IMR-90 (cell line): Measurements from ENCODE around the gene FGFR4. TPM values are rescaled to one million over a fixed set of nuclear protein-coding genes. Genes with fewer than 3 reads are reported as not detected.

Source experiments
- ATAC-seq: fragments of 200-7000 bp; cut with Tn5 transposase; 2 replicates; pipeline ENCODE4 v1.9.1; 2020; ENCODE audit warnings: low read depth, mild to moderate bottlenecking, moderate library complexity
- BruUV-seq: library from RNA; stranded (reverse); fragments of 400-500 nt; replicated peaks from 2 replicates; lab custom pipeline; 2021; lab: Mats Ljungman, UMichigan
- CTCF ChIA-PET: fragments of 300-600 bp; formaldehyde crosslinking; extraction: SDS; loops from one replicate; lab custom pipeline; 2021; ENCODE audit warnings: antibody characterized with exemption; lab: Yijun Ruan, JAX
- POLR2A ChIA-PET: fragments of 300-600 bp; sonication (Branson Sonifier 250); formaldehyde crosslinking; loops from one replicate; lab custom pipeline; 2022; ENCODE audit warnings: antibody characterized with exemption; ENCODE audit not compliant: unreplicated experiment; lab: Charles Lee
- DNase-seq: peaks from one replicate; pipeline ENCODE4 v3.0.0; 2013
- H2AFZ ChIP-seq: replicated peaks from 2 replicates; pipeline ENCODE3; 2013; ENCODE audit warnings: low read length, mild to moderate bottlenecking; ENCODE audit not compliant: poor library complexity
- H2AK5ac ChIP-seq: 2 replicates; pipeline ENCODE4 v1.6.1; 2013; ENCODE audit warnings: low read depth, low read length, inconsistent platforms
- H2AK9ac ChIP-seq: replicated peaks from 2 replicates; pipeline ENCODE3; 2013; ENCODE audit warnings: mild to moderate bottlenecking, low read depth, low read length, moderate library complexity; ENCODE audit not compliant: poor library complexity
- H2BK120ac ChIP-seq: 2 replicates; pipeline ENCODE4 v1.6.1; 2013; ENCODE audit warnings: low read depth, low read length, inconsistent platforms
- H2BK15ac ChIP-seq: 3 replicates; pipeline ENCODE4 v1.6.1; 2013; ENCODE audit warnings: low read depth, low read length, inconsistent platforms
- H2BK20ac ChIP-seq: 2 replicates; pipeline ENCODE4 v1.6.1; 2013; ENCODE audit warnings: low read depth, mild to moderate bottlenecking, inconsistent platforms, low read length, moderate library complexity
- H2BK5ac ChIP-seq: 2 replicates; pipeline ENCODE4 v1.6.1; 2013; ENCODE audit warnings: mild to moderate bottlenecking, low read depth, low read length, inconsistent platforms; ENCODE audit not compliant: poor library complexity, severe bottlenecking
- H3K14ac ChIP-seq: replicated peaks from 2 replicates; pipeline ENCODE4 v1.6.1; 2013; ENCODE audit warnings: low read depth, low read length, inconsistent platforms
- H3K18ac ChIP-seq: 2 replicates; pipeline ENCODE4 v1.6.1; 2013; ENCODE audit warnings: low read depth, low read length, control low read depth
- H3K23ac ChIP-seq: 2 replicates; pipeline ENCODE4 v1.6.1; 2013; ENCODE audit warnings: low read depth, low read length, inconsistent platforms
- H3K27ac ChIP-seq: 2 replicates; pipeline ENCODE4 v1.5.1; 2013; ENCODE audit warnings: mild to moderate bottlenecking, control low read depth, low read length; ENCODE audit not compliant: insufficient read depth
- H3K27me3 ChIP-seq: 2 replicates; pipeline ENCODE4 v1.6.1; 2013; ENCODE audit warnings: low read length; ENCODE audit not compliant: control insufficient read depth, insufficient read depth
- H3K36me3 ChIP-seq: 2 replicates; pipeline ENCODE4 v1.6.1; 2013; ENCODE audit warnings: low read length, mixed read lengths; ENCODE audit not compliant: control insufficient read depth, insufficient read depth
- H3K4ac ChIP-seq: 2 replicates; pipeline ENCODE4 v1.6.1; 2013; ENCODE audit warnings: low read depth, low read length, inconsistent platforms
- H3K4me1 ChIP-seq: 2 replicates; pipeline ENCODE4 v1.6.1; 2013; ENCODE audit warnings: low read length, mixed read lengths; ENCODE audit not compliant: control insufficient read depth, insufficient read depth
- H3K4me2 ChIP-seq: 2 replicates; pipeline ENCODE4 v1.6.1; 2013; ENCODE audit warnings: low read depth, mild to moderate bottlenecking, control low read depth, low read length, moderate library complexity
- H3K4me3 ChIP-seq: 2 replicates; pipeline ENCODE4 v1.5.1; 2013; ENCODE audit warnings: low read depth, mild to moderate bottlenecking, control low read depth, low read length, moderate library complexity; ENCODE audit not compliant: insufficient read depth
- H3K56ac ChIP-seq: 2 replicates; pipeline ENCODE4 v1.6.1; 2013; ENCODE audit warnings: low read length, inconsistent platforms; ENCODE audit not compliant: insufficient read depth; ENCODE audit errors: extremely low read depth
- H3K79me1 ChIP-seq, 2 experiments: 2 replicates each; pipeline ENCODE4 v1.6.1; 2013; ENCODE audit warnings: low read length in 2 of 2, inconsistent platforms in 1 of 2, low read depth in 1 of 2
- H3K9ac ChIP-seq: 2 replicates; pipeline ENCODE4 v1.6.1; 2013; ENCODE audit warnings: low read depth, low read length, control low read depth
- H3K9me1 ChIP-seq: 2 replicates; pipeline ENCODE4 v1.6.1; 2013; ENCODE audit warnings: low read length, inconsistent platforms; ENCODE audit not compliant: insufficient read depth
- H3K9me3 ChIP-seq: 2 replicates; pipeline ENCODE4 v1.6.1; 2013; ENCODE audit warnings: low read length; ENCODE audit not compliant: control insufficient read depth, insufficient read depth
- H4K20me1 ChIP-seq: 2 replicates; pipeline ENCODE4 v1.6.1; 2013; ENCODE audit warnings: low read length, inconsistent platforms; ENCODE audit not compliant: insufficient read depth
- H4K5ac ChIP-seq: 2 replicates; pipeline ENCODE4 v1.6.1; 2013; ENCODE audit warnings: mild to moderate bottlenecking, low read depth, low read length, control low read depth
- H4K8ac ChIP-seq, 2 experiments: 2 replicates each; pipeline ENCODE4 v1.6.1; 2013; ENCODE audit warnings: low read depth in 2 of 2, low read length in 2 of 2, control low read depth in 1 of 2, inconsistent platforms in 1 of 2
- H4K91ac ChIP-seq: 2 replicates; pipeline ENCODE4 v1.6.1; 2013; ENCODE audit warnings: low read depth, low read length, inconsistent platforms; ENCODE audit not compliant: insufficient read depth
- BHLHE40 ChIP-seq: fragments of 150-350 bp; IDR thresholded peaks from 2 replicates; pipeline ENCODE4 v1.6.1; 2016; ENCODE audit warnings: mild to moderate bottlenecking, low read depth, low read length
- CEBPB ChIP-seq: IDR thresholded peaks from 2 replicates; pipeline ENCODE4 v1.6.1; 2012; ENCODE audit warnings: low read depth, low read length, improper control_type of control experiment
- CHD1 ChIP-seq: IDR thresholded peaks from 2 replicates; pipeline ENCODE4 v1.6.1; 2012; ENCODE audit warnings: low read depth, low read length, improper control_type of control experiment
- MAFK ChIP-seq: IDR thresholded peaks from 2 replicates; pipeline ENCODE4 v1.6.1; 2012; ENCODE audit warnings: low read depth, low read length, improper control_type of control experiment
- MAZ ChIP-seq: IDR thresholded peaks from 2 replicates; pipeline ENCODE4 v1.6.1; 2012; ENCODE audit warnings: low read depth, mild to moderate bottlenecking, low read length, improper control_type of control experiment, moderate library complexity, borderline replicate concordance
- MXI1 ChIP-seq: IDR thresholded peaks from 2 replicates; pipeline ENCODE4 v1.6.1; 2012; ENCODE audit warnings: low read depth, mild to moderate bottlenecking, low read length, moderate library complexity, borderline replicate concordance
- NFE2L2 ChIP-seq: fragments of 150-350 bp; IDR thresholded peaks from 2 replicates; pipeline ENCODE4 v1.6.1; 2016; ENCODE audit warnings: low read depth, mild to moderate bottlenecking, low read length
- POLR2A ChIP-seq: IDR thresholded peaks from 2 replicates; pipeline ENCODE4 v1.6.1; 2012; ENCODE audit warnings: mild to moderate bottlenecking, low read depth, low read length
- RAD21 ChIP-seq: IDR thresholded peaks from 2 replicates; pipeline ENCODE4 v1.6.1; 2012; ENCODE audit warnings: low read length, improper control_type of control experiment
- RCOR1 ChIP-seq: IDR thresholded peaks from 2 replicates; pipeline ENCODE4 v1.6.1; 2012; ENCODE audit warnings: mild to moderate bottlenecking, low read length, improper control_type of control experiment; ENCODE audit not compliant: insufficient replicate concordance
- RFX5 ChIP-seq: IDR thresholded peaks from 2 replicates; pipeline ENCODE4 v1.8.0; 2012; ENCODE audit warnings: low read depth, mild to moderate bottlenecking, low read length, moderate library complexity
- SMC3 ChIP-seq: fragments of 150-350 bp; IDR thresholded peaks from 2 replicates; pipeline ENCODE4 v1.6.1; 2016; ENCODE audit warnings: low read depth, mild to moderate bottlenecking, antibody characterized with exemption, low read length, moderate library complexity
- WGBS, 2 experiments: methylation state at CpG; one replicate each; pipeline versions ENCODE4 v1.1.5 to v1.1.7; 2013; ENCODE audit warnings: missing lambda C conversion rate in 2 of 2; ENCODE audit not compliant: insufficient read length in 1 of 2; ENCODE audit errors: extremely low coverage in 2 of 2; 5-methylcytosine and 5-hydroxymethylcytosine counted together
- dilution Hi-C: fragments of 300-500 bp; cut with HindIII; formaldehyde crosslinking; loops from one replicate; pipeline ENCODE4 v1.14.3; 2018; ENCODE audit warnings: low sequenced_read_pairs; ENCODE audit not compliant: unreplicated experiment
- in situ Hi-C: fragments of 300-500 bp; cut with MboI; formaldehyde crosslinking; loops from 3 replicates; pipeline ENCODE4 v1.14.3; 2019; ENCODE audit warnings: low sequenced_read_pairs, inconsistent platforms, mixed read lengths
- intact Hi-C: fragments of 100-400 bp; cut with micrococcal nuclease; formaldehyde crosslinking; loops from 2 replicates; pipeline ENCODE4 v1.10.0; 2022
- polyA plus RNA-seq, 3 experiments: library from polyadenylated mRNA; depleted of rRNA; stranded (reverse); fragments of >200 nt; gene quantifications; 2 replicates each; pipeline ENCODE4 v1.2.3, GENCODE V29; 2012; ENCODE audit warnings: low replicate concordance in 1 of 3
- total RNA-seq: library from RNA; depleted of rRNA; stranded (reverse); fragments of >200 nt; gene quantifications from 2 replicates; pipeline ENCODE4 v1.2.3, GENCODE V29; 2012
- TF ChIP-seq, protein P1 (sequence below): fragments of 150-350 bp; IDR thresholded peaks from 2 replicates; pipeline ENCODE4 v1.6.1; 2017; ENCODE audit warnings: mild to moderate bottlenecking, antibody characterized with exemption, low read length, low read depth
- TF ChIP-seq, protein P2 (sequence below): fragments of 150-350 bp; IDR thresholded peaks from 2 replicates; pipeline ENCODE4 v1.6.1; 2016; ENCODE audit warnings: low read depth, mild to moderate bottlenecking, low read length, moderate library complexity, borderline replicate concordance
- TF ChIP-seq, protein P3 (sequence below): conservative IDR thresholded peaks from 2 replicates; pipeline ENCODE4 v1.5.1; 2012; ENCODE audit warnings: mild to moderate bottlenecking, low read depth, low read length, improper control_type of control experiment

The FGFR4 gene
- total and polyA plus RNA-seq, 2 of the 4 experiments (the other 2 are of a cell fraction), result 0.90 to 2.4 TPM

DNA sequence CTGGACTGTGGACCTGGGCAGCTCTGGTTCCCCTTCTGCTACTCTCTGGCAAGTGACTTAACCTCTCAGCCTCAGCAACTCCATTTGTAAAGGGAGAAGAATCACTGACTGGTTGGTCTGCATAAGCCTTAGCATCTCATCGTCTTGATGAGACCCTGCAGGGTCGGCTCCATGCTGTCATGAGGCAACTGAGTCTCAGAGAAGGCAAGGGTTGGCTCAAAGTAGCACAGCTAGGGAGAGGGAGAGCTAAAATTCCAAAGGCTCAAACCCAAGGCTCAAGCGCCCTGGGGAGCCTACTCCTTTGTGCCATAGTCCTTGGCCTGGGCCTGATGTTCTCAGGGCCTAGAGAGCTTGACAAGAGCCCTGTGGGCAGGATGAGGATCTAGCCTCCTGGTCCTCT, 4.5 kb downstream of the FGFR4 start:
- Histone ChIP-seq H3K4me3 (no peak overlapping the region), H3K4me1 (peaks cover 25% of the 10 kb centered on the region), H3K9me3 (no peaks in the 10 kb centered on the region), H3K23ac (no peak overlapping the region), H3K27me3 (no peaks in the 10 kb centered on the region), H2BK15ac (no peak overlapping the region), H3K14ac (no peak overlapping the region), H4K5ac (no peak overlapping the region), H3K9ac (no peak overlapping the region), H3K79me1 (no peaks in the 10 kb centered on the region), H3K4me2 (no peak overlapping the region), H4K91ac (no peak overlapping the region), H2AK5ac (no peak overlapping the region), H3K4ac (no peak overlapping the region), H3K9me1 (0 out of 2 replicates have a peak, but pooled peaks cover 7% of the 10 kb centered on the region), H2BK20ac (no peak overlapping the region), H2BK120ac (no peak overlapping the region), H4K20me1 (no peaks in the 10 kb centered on the region; the same call in 1 of the 2 replicates), H3K27ac (no peak overlapping the region), H2BK5ac (no peak overlapping the region), H3K36me3 (peaks cover 8% of the 10 kb centered on the region; the same call in 1 of the 2 replicates), H2AFZ (no peak overlapping the region), H3K18ac (no peak overlapping the region), H2AK9ac (peak overlapping the region; percentile 42), H4K8ac (no peak overlapping the region), H3K56ac (no peak overlapping the region)
- CTCF ChIA-PET, result no interaction called here
- POLR2A ChIA-PET, result no interaction called here
- ATAC-seq (no peak), DNase-seq (no peak)
- dilution Hi-C loops, result no loop called here
- WGBS, 2 experiments, result 100% methylated on average over 1 of the region's 3 CpGs; no CpG with 5 or more reads in 1 of the 2 experiments
- in situ Hi-C loops, result no loop called here
- TF ChIP-seq POLR2A, result no peak
- no peak for TF ChIP-seq CEBPB
- TF ChIP-seq RFX5, result no peak
- no peak for TF ChIP-seq RCOR1
- no peak for TF ChIP-seq NFE2L2
- TF ChIP-seq RAD21, result no peak
- TF ChIP-seq, protein P1, sequence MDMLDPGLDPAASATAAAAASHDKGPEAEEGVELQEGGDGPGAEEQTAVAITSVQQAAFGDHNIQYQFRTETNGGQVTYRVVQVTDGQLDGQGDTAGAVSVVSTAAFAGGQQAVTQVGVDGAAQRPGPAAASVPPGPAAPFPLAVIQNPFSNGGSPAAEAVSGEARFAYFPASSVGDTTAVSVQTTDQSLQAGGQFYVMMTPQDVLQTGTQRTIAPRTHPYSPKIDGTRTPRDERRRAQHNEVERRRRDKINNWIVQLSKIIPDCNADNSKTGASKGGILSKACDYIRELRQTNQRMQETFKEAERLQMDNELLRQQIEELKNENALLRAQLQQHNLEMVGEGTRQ, result no peak
- TF ChIP-seq, protein P2, sequence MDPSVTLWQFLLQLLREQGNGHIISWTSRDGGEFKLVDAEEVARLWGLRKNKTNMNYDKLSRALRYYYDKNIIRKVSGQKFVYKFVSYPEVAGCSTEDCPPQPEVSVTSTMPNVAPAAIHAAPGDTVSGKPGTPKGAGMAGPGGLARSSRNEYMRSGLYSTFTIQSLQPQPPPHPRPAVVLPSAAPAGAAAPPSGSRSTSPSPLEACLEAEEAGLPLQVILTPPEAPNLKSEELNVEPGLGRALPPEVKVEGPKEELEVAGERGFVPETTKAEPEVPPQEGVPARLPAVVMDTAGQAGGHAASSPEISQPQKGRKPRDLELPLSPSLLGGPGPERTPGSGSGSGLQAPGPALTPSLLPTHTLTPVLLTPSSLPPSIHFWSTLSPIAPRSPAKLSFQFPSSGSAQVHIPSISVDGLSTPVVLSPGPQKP, result no peak
- no peak for TF ChIP-seq CHD1
- TF ChIP-seq, protein P3, sequence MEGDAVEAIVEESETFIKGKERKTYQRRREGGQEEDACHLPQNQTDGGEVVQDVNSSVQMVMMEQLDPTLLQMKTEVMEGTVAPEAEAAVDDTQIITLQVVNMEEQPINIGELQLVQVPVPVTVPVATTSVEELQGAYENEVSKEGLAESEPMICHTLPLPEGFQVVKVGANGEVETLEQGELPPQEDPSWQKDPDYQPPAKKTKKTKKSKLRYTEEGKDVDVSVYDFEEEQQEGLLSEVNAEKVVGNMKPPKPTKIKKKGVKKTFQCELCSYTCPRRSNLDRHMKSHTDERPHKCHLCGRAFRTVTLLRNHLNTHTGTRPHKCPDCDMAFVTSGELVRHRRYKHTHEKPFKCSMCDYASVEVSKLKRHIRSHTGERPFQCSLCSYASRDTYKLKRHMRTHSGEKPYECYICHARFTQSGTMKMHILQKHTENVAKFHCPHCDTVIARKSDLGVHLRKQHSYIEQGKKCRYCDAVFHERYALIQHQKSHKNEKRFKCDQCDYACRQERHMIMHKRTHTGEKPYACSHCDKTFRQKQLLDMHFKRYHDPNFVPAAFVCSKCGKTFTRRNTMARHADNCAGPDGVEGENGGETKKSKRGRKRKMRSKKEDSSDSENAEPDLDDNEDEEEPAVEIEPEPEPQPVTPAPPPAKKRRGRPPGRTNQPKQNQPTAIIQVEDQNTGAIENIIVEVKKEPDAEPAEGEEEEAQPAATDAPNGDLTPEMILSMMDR, result no peak
- no peak for TF ChIP-seq MAZ
- TF ChIP-seq MAFK, result no peak
- TF ChIP-seq BHLHE40, result no peak
- no peak for TF ChIP-seq MXI1
- no peak for TF ChIP-seq SMC3
- intact Hi-C loops, result no loop called here
- BruUV-seq, result no TSS peak
